K562 (cell line): ENCODE measurements around the gene RPL27A. TPM values are rescaled to one million over a fixed set of nuclear protein-coding genes. Genes with fewer than 3 reads are reported as not detected.

Experiments
- ATAC-seq: fragments of 200-7000 bp; cut with Tn5 transposase; 3 replicates; pipeline ENCODE4 v1.9.1; 2020; ENCODE audit warnings: moderate library complexity
- BruUV-seq: library from RNA; stranded (reverse); fragments of 400-500 nt; replicated peaks from 2 replicates; lab custom pipeline; 2021; lab: Mats Ljungman, UMichigan
- CTCF ChIA-PET: fragments of 300-600 bp; formaldehyde crosslinking; extraction: SDS; loops from one replicate; lab custom pipeline; 2021; ENCODE audit warnings: low intra/inter-chr PET ratio; lab: Yijun Ruan, JAX
- POLR2A ChIA-PET: fragments of 300-600, 350-650 bp; sonication (Branson Sonifier 250); formaldehyde crosslinking; extraction: SDS; loops from one replicate; lab custom pipeline; 2021; ENCODE audit warnings: antibody characterized with exemption, inconsistent platforms; lab: Yijun Ruan, JAX
- DNase-seq, 4 experiments: peaks; one replicate each; pipeline versions ENCODE4 v3.0.0 to v3.0.0-alpha.2; 2011 to 2018; ENCODE audit warnings: low spot score in 3 of 4, mixed read lengths in 3 of 4; ENCODE audit errors: extremely low read depth in 1 of 4
- FAIRE-seq: peaks from 2 replicates; lab custom pipeline; 2011; peaks lifted over from hg19 to GRCh38; lab: Jason Lieb, UNC
- H2AFZ ChIP-seq: 2 replicates; pipeline ENCODE4 v1.6.0; 2011; ENCODE audit warnings: low read depth, low read length, control low read depth, inconsistent platforms
- H3K27ac ChIP-seq: fragments of 200-600 bp; 3 replicates; pipeline ENCODE4 v1.8.0; 2011; ENCODE audit warnings: low read depth, mild to moderate bottlenecking, control low read depth, inconsistent platforms, low read length, moderate library complexity, mixed read lengths; ENCODE audit errors: extremely low read depth
- H3K27me3 ChIP-seq, 2 experiments: fragments of 300-600 bp in 1 of 2; 2 replicates in 1 of 2; 3 replicates in 1 of 2; pipeline versions ENCODE4 v1.6.0 to v1.8.0; 2011; ENCODE audit warnings: inconsistent platforms in 2 of 2, low read length in 2 of 2, mild to moderate bottlenecking in 1 of 2, mixed read lengths in 1 of 2, moderate library complexity in 1 of 2; ENCODE audit not compliant: control insufficient read depth in 2 of 2, insufficient read depth in 2 of 2
- H3K36me3 ChIP-seq: fragments of 300-600 bp; 3 replicates; pipeline ENCODE4 v1.8.0; 2011; ENCODE audit warnings: mild to moderate bottlenecking, low read length, inconsistent platforms; ENCODE audit not compliant: control insufficient read depth, insufficient read depth
- H3K4me1 ChIP-seq, 2 experiments: fragments of 200-600 bp in 1 of 2; replicated peaks in 1 of 2; 2 replicates in 1 of 2; 3 replicates in 1 of 2; pipeline versions ENCODE4 v1.5.1 to v1.8.0; 2011; ENCODE audit warnings: inconsistent platforms in 2 of 2, low read length in 2 of 2, mild to moderate bottlenecking in 1 of 2, mixed read lengths in 1 of 2, moderate library complexity in 1 of 2; ENCODE audit not compliant: control insufficient read depth in 2 of 2, insufficient read depth in 2 of 2
- H3K4me2 ChIP-seq: 2 replicates; pipeline ENCODE4 v1.6.1; 2011; ENCODE audit warnings: low read length, control low read depth, inconsistent platforms, mixed read lengths; ENCODE audit not compliant: insufficient read depth
- H3K4me3 ChIP-seq: fragments of 200-600 bp; sonication (generic), shearing (Covaris generic); 2 replicates; pipeline ENCODE4 v1.5.1; 2016; ENCODE audit warnings: control low read depth, inconsistent platforms
- H3K79me2 ChIP-seq: fragments of 200-600 bp; 3 replicates; pipeline ENCODE4 v1.8.0; 2011; ENCODE audit warnings: low read length, inconsistent platforms; ENCODE audit not compliant: control insufficient read depth, insufficient read depth
- H3K9ac ChIP-seq, 2 experiments: 2 replicates each; pipeline versions ENCODE4 v1.6.0 to v1.6.1; 2011; ENCODE audit warnings: low read depth in 2 of 2, low read length in 2 of 2, control low read depth in 1 of 2, inconsistent platforms in 1 of 2, mild to moderate bottlenecking in 1 of 2, mixed read lengths in 1 of 2; ENCODE audit not compliant: insufficient read depth in 1 of 2
- H3K9me1 ChIP-seq: one replicate; pipeline ENCODE4 v1.6.0; 2011; ENCODE audit warnings: inconsistent platforms, mild to moderate bottlenecking, low read length, moderate library complexity; ENCODE audit not compliant: control insufficient read depth, insufficient read depth
- H3K9me3 ChIP-seq: replicated peaks from 2 replicates; pipeline ENCODE4 v1.5.1; 2011; ENCODE audit warnings: low read depth, low read length, inconsistent platforms; ENCODE audit not compliant: control insufficient read depth, insufficient read depth
- H4K20me1 ChIP-seq: replicated peaks from 2 replicates; pipeline ENCODE4 v1.6.1; 2011; ENCODE audit warnings: low read length, inconsistent platforms, mixed read lengths; ENCODE audit not compliant: control insufficient read depth, insufficient read depth
- CBX5 ChIP-seq: IDR thresholded peaks from 2 replicates; pipeline ENCODE4 v1.6.1; 2014; ENCODE audit warnings: low read depth, borderline replicate concordance
- DNMT1 ChIP-seq: fragments of 450-650 bp; IDR thresholded peaks from 2 replicates; pipeline ENCODE4 v1.6.1; 2016; ENCODE audit warnings: antibody characterized with exemption, mild to moderate bottlenecking
- ETV1 ChIP-seq: fragments of 450-650 bp; conservative IDR thresholded peaks from 2 replicates; pipeline ENCODE4 v1.6.1; 2016; ENCODE audit warnings: missing genetic modification characterization, control low read depth, low read depth, missing compliant biosample characterization
- GATAD2A ChIP-seq: fragments of 450-650 bp; IDR thresholded peaks from 2 replicates; pipeline ENCODE4 v1.6.1; 2017
- HMBOX1 ChIP-seq: sonication (generic); IDR thresholded peaks from 2 replicates; pipeline ENCODE4 v1.6.1; 2016
- POLR2G ChIP-seq: fragments of 200-400 bp; formaldehyde crosslinking; IDR thresholded peaks from 2 replicates; pipeline ENCODE4 v1.6.1; 2017; ENCODE audit warnings: low read depth, mild to moderate bottlenecking, antibody characterized with exemption, low read length, moderate library complexity
- SMC3 ChIP-seq: conservative IDR thresholded peaks from 2 replicates; pipeline ENCODE4 v1.6.1; 2011; ENCODE audit warnings: low read depth, low read length, improper control_type of control experiment; ENCODE audit not compliant: insufficient read depth
- SOX6 ChIP-seq: fragments of 450-650 bp; IDR thresholded peaks from 2 replicates; pipeline ENCODE4 v1.6.1; 2014; ENCODE audit warnings: mild to moderate bottlenecking
- ZNF324 ChIP-seq: fragments of 250-450 bp; sonication (Bioruptor Pico); IDR thresholded peaks from 2 replicates; pipeline ENCODE4 v1.4.0; 2020; ENCODE audit warnings: mild to moderate bottlenecking
- ZNF384 ChIP-seq: IDR thresholded peaks from 2 replicates; pipeline ENCODE4 v1.6.1; 2012; ENCODE audit warnings: low read depth, low read length, improper control_type of control experiment
- ZNF57 ChIP-seq: fragments of 450-650 bp; formaldehyde crosslinking; IDR thresholded peaks from 2 replicates; pipeline ENCODE4 v1.4.0; 2020; ENCODE audit warnings: mild to moderate bottlenecking, moderate library complexity
- WGBS: fragments of 100-300 bp; shearing (Covaris generic); methylation state at CpG from one replicate; pipeline ENCODE4 v1.1.6; 2016; ENCODE audit warnings: low coverage, mixed read lengths; ENCODE audit not compliant: insufficient coverage; ENCODE audit errors: missing lambda C conversion rate; 5-methylcytosine and 5-hydroxymethylcytosine counted together
- in situ Hi-C: fragments of 300-500 bp; cut with MboI; formaldehyde crosslinking; loops from 4 replicates; pipeline ENCODE4 v1.15.0; 2018; ENCODE audit warnings: inconsistent platforms, mixed read lengths
- intact Hi-C: fragments of 100-400 bp; cut with micrococcal nuclease; formaldehyde crosslinking; loops from 2 replicates; pipeline ENCODE4 v1.14.2; 2022
- polyA plus RNA-seq, 8 experiments: library from polyadenylated mRNA; depleted of rRNA in 4 of 8; stranded (reverse) in 5 of 8; unstranded in 3 of 8; fragments of >200 nt; fragmentation: Nextera tagmentation in 2 of 8; fragmentation: Illumina TruSeq in 1 of 8; extraction: Ambion mirVana in 2 of 8; extraction: Trizol in 1 of 8; gene quantifications; 2 replicates each; pipeline versions ENCODE4 v1.2.1 to v1.2.3, GENCODE V29; 2011 to 2014; ENCODE audit warnings: inconsistent platforms in 1 of 8, missing spikeins in 1 of 8
- total RNA-seq, 7 experiments: library from RNA; depleted of rRNA in 6 of 7; stranded (reverse); fragments of >200 nt in 6 of 7; fragmentation: Illumina TruSeq in 2 of 7; extraction: Trizol in 2 of 7; gene quantifications; 2 replicates each; pipeline versions ENCODE4 v1.2.1 to v1.2.3, GENCODE V29; 2011 to 2021; ENCODE audit warnings: low replicate concordance in 1 of 7
- TF ChIP-seq, protein P1 (sequence below): sonication (generic); formaldehyde crosslinking; IDR thresholded peaks from 2 replicates; pipeline ENCODE4 v1.8.1; 2022; ENCODE audit warnings: missing genetic modification reagents
- TF ChIP-seq, protein P2 (sequence below): fragments of 250-450 bp; sonication (Bioruptor Pico); IDR thresholded peaks from 2 replicates; pipeline ENCODE4 v1.8.0; 2021; ENCODE audit warnings: mild to moderate bottlenecking, moderate library complexity
- TF ChIP-seq, protein P3 (sequence below): fragments of 450-650 bp; IDR thresholded peaks from 2 replicates; pipeline ENCODE4 v1.6.1; 2016; ENCODE audit warnings: low read depth, mild to moderate bottlenecking, moderate library complexity

Gene RPL27A
- total and polyA plus RNA-seq, 9 of the 15 experiments (the other 6 are each of a cell fraction or from before 2014, with no cell fraction given): 790 to 4,241 (median 2,267) TPM

DNA sequence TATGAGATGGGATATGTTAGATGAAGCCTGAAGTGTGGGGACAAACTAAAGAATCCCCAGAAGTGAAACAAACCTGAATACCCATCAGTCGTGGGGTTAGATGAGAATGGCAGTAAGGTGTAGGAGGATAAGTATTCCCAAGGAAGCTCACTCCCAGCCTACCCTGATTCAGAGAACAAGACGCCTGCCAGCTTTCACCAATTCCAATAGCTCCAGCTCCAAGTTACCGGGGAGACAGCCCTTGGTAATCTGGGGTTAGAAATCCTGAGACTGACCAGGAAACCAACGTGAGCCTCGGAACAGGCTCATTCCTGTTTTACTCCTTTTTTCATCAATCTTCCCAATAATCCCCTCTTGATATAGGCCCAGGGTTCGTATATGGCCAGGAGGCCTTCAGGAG lies 46.5 kb downstream of the RPL27A start:
- no peak for ATAC-seq
- no peak for DNase-seq
- no peaks in the 10 kb centered on the region for H3K9me1 ChIP-seq
- ChIA-PET POLR2A (no interaction called here), CTCF (no interaction called here)
- WGBS: 11% methylated on average over 6 of the region's 6 CpGs
- H3K9ac ChIP-seq: no peak overlapping the region
- intact Hi-C loops (no loop called here), in situ Hi-C loops (no loop called here)
- H3K27ac ChIP-seq: no peak overlapping the region
- no peak for FAIRE-seq
- no peak overlapping the region for H2AFZ ChIP-seq
- BruUV-seq: no TSS peak
- no peaks in the 10 kb centered on the region for H3K79me2 ChIP-seq
- no peaks in the 10 kb centered on the region for H3K9me3 ChIP-seq
- peaks cover 5 to 10% of the 10 kb centered on the region in 2 experiments; a peak in 4 of 5 replicates for H3K4me1 ChIP-seq
- H3K27me3 ChIP-seq: peaks cover 12 to 30% of the 10 kb centered on the region in 2 experiments; a peak in 4 of 5 replicates
- no peaks in the 10 kb centered on the region for H4K20me1 ChIP-seq
- no peak overlapping the region for H3K4me2 ChIP-seq
- H3K36me3 ChIP-seq: no peaks in the 10 kb centered on the region
- no peak for TF ChIP-seq CBX5
- TF ChIP-seq, protein P1, sequence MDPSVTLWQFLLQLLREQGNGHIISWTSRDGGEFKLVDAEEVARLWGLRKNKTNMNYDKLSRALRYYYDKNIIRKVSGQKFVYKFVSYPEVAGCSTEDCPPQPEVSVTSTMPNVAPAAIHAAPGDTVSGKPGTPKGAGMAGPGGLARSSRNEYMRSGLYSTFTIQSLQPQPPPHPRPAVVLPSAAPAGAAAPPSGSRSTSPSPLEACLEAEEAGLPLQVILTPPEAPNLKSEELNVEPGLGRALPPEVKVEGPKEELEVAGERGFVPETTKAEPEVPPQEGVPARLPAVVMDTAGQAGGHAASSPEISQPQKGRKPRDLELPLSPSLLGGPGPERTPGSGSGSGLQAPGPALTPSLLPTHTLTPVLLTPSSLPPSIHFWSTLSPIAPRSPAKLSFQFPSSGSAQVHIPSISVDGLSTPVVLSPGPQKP (CRISPR knock-in tag): no peak
- no peak for TF ChIP-seq ETV1
- no peak for TF ChIP-seq DNMT1
- no peak for TF ChIP-seq HMBOX1
- TF ChIP-seq, protein P2, sequence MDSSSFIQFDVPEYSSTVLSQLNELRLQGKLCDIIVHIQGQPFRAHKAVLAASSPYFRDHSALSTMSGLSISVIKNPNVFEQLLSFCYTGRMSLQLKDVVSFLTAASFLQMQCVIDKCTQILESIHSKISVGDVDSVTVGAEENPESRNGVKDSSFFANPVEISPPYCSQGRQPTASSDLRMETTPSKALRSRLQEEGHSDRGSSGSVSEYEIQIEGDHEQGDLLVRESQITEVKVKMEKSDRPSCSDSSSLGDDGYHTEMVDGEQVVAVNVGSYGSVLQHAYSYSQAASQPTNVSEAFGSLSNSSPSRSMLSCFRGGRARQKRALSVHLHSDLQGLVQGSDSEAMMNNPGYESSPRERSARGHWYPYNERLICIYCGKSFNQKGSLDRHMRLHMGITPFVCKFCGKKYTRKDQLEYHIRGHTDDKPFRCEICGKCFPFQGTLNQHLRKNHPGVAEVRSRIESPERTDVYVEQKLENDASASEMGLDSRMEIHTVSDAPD (CRISPR knock-in tag): no peak
- TF ChIP-seq, protein P3, sequence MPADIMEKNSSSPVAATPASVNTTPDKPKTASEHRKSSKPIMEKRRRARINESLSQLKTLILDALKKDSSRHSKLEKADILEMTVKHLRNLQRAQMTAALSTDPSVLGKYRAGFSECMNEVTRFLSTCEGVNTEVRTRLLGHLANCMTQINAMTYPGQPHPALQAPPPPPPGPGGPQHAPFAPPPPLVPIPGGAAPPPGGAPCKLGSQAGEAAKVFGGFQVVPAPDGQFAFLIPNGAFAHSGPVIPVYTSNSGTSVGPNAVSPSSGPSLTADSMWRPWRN: no peak
- TF ChIP-seq SOX6: no peak
- no peak for TF ChIP-seq ZNF384
- TF ChIP-seq ZNF57 (CRISPR knock-in tag): no peak
- TF ChIP-seq SMC3: no peak
- TF ChIP-seq ZNF324: no peak
- TF ChIP-seq GATAD2A: no peak
- TF ChIP-seq POLR2G: no peak
- no peak overlapping the region for H3K4me3 ChIP-seq
